Fibroblast of skin of left biceps (primary cell): Measurements from ENCODE around the gene CALD1.

ENCODE experiments used
- DNase-seq, 2 experiments: peaks; one replicate each; pipeline ENCODE4 v3.0.0-alpha.2; 2013; ENCODE audit warnings: low read depth in 2 of 2

The CALD1 gene

GRCh38 chr7:134920026-134920753 is 140.8 kb downstream of the CALD1 start:
- DNase-seq = peak; percentile 96 to 97

GRCh38 chr7:134922720-134923704 is 143.6 kb downstream of the CALD1 start:
- DNase-seq = no peak

DNA sequence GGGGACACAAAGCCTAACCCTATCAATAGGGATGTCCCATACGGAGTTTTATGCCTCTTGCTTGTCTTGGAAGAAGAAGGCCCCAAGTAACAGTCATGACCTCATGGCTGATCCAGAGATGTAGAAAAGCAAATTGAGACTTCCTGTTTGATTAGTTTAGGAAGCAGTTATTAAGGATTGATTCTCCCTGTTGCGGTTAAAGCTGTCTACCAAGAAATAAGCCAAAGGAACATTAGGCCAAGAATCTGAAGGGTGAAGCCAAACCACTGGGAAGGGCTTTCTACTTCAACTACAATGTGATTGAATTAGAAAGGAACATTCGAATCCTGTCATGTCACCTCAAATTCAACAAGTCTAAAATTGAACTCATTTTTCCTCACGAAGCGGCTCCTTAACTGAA is 146.3 kb downstream of the CALD1 start:
- DNase-seq = no peak

GRCh38 chr7:134926396-134926795 is 147.0 kb downstream of the CALD1 start:
- DNase-seq = no peak

- no peak for DNase-seq
Observed at GRCh38 chr7:134927076-134927475, 147.6 kb downstream of the CALD1 start.

DNA sequence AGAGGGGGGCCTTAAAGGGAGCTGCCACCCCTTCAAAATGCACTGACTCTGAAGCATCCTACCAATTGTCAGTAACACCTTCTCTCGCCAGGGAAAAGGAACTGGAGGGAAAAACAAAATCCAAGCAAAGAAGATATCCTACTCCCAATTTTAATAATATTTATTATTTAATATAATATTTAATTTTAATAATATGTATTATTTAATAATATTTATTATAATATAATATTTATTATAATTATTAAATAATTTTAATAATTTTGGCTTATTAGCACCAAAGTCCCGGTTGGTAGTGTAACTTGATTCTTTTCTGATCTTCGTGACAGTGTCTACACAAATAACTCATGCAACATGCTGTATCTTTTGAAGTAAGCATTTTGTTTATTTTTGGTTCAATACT is 148.3 kb downstream of the CALD1 start:
- no peak for DNase-seq

DNA sequence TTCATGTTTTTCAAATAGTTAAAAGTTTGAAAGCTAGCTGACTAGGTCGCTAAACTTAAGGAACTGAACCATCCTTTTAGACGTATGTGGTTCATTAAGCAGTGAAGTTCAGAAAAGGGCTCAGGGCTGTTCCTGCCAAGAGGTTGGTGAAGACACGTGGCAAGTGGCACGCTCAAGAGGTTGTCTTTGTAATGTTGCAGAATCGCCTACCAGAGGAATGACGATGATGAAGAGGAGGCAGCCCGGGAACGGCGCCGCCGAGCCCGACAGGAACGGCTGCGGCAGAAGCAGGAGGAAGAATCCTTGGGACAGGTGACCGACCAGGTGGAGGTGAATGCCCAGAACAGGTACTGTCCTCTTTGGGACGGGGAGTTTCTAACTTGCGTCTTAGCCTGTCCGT is 149.1 kb downstream of the CALD1 start:
- DNase-seq = no peak

- no peak for DNase-seq
Observed at GRCh38 chr7:134931487-134931886, 152.1 kb downstream of the CALD1 start.

DNA sequence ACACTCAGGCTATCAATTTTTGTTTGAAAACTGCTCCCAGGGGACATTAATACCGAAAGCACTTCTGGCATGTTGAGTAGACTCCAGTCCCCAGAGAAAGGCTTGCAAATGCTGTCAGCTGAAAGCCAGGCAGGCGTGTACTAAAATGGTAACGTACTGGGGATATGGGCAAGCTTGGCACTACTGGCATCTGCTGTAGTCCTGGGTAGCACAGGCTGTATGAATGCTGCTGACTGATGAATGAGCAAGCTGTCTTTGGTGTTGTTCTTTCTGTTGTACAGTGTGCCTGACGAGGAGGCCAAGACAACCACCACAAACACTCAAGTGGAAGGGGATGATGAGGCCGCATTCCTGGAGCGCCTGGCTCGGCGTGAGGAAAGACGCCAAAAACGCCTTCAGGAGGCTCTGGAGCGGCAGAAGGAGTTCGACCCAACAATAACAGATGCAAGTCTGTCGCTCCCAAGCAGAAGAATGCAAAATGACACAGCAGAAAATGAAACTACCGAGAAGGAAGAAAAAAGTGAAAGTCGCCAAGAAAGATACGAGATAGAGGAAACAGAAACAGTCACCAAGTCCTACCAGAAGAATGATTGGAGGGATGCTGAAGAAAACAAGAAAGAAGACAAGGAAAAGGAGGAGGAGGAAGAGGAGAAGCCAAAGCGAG is 153.4 kb downstream of the CALD1 start:
- no peak for DNase-seq

- no peak for DNase-seq
Observed at GRCh38 chr7:134933460-134934068, 154.1 kb downstream of the CALD1 start.

DNA sequence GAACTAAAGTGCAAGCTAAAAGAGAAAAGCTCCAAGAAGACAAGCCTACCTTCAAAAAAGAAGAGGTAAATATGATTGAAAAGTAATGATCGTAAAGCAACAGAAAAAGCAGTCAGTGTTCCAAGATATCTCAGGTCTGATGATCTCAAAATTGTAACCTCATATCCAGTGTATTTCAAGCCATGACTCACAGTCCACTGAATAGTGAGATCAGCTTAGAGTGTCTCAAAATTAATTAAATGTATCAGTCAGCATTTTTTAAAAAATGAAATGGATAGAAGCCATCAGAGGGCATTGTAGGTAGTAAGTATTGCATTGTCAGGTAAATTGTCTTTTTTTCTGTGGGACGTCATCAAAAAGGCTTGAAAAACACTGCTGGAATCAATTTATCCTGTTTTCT is 156.3 kb downstream of the CALD1 start:
- no peak for DNase-seq

GRCh38 chr7:134936893-134937510 is 157.6 kb downstream of the CALD1 start:
- no peak for DNase-seq

DNA sequence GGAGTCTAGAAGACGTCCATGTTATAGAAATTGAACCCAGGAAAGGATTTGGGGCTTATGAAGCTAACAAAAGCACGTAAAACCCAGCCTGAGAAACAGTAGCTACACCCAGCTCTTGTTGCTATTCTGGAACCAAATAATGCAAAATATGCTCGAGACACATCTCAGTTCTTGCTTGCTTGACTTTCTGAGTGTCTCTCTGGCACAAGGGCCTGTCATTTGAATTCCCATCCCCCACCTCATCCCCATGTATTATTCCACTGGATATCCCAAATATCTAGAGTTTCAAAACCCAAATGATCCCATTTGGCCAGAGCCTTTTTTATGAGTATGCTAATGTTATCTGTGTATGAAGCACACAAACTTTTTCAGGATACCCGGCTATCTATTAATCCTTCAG is 158.7 kb downstream of the CALD1 start:
- no peak for DNase-seq

DNA sequence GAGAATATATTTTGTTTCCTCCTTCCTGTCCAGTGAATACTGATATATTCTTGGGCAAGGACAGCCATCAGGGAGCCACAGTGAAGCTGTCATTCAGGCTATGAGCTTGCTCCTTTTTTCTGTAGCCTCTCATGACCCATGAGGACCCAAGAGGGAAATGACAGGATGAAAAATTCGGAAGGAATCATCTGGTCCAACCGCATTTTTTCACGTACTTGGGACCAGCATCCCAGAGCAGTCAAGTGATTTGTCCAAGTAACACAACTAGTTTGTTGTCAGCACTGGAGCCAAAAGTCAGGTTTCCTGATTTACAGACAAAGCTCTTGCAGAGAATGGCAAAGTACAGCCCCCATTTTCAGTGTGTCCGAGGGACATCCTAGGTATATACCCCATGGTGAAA is 159.7 kb downstream of the CALD1 start:
- DNase-seq = no peak

DNA sequence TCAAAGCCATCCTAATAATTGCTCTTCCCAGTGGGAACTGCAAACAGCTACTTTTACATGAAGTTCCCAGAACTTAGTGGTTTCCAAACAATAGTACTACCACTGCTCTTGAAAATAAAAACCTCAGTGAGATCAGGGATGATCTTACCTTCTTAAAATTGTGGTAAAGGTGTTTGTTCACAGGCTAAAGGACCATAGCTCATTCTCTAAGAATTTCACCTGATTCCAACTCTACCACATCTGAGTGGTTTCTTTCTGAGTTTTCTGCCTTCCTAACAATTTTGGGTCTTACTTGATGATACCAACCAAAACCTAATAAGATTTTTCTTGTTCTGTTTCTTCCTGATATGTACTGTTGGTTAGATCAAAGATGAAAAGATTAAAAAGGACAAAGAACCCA is 161.3 kb downstream of the CALD1 start:
- DNase-seq = no peak

- peak; percentile 69 to 72 for DNase-seq
Observed at GRCh38 chr7:134941185-134941900, 161.9 kb downstream of the CALD1 start.

- DNase-seq = no peak
Observed at GRCh38 chr7:134941952-134942351, 162.5 kb downstream of the CALD1 start.

- no peak for DNase-seq
Observed at GRCh38 chr7:134942690-134943466, 163.4 kb downstream of the CALD1 start.

DNA sequence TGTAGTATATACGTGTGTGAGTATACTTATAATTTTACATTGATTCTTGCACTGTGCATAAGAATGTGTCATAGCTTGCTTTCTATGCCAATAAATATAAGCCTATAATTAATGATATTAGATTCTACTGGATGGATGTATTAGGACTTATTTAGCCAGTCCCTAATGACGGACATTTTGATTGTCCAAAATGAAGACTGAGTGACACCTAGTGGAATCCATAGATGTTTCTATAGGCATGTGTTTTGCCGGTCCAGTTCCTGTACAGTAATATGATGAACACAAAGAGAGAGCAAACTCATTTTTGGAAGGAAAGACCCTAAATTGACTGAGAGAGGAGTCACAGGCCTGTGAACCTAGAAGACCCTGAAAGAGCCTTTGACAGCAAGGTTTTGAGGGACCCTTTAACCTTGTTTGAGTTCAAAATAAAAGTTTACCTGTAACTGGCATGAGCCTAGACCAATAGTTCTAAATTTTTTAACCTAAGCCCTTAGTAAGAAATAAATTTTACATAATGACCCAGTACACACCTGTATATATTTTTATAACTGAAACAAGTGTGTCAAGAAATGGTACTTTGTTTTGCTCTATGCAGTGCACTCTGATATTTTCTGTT is 164.5 kb downstream of the CALD1 start:
- DNase-seq = no peak

GRCh38 chr7:134945691-134946090 is 166.3 kb downstream of the CALD1 start:
- no peak for DNase-seq
